Cerebellar nuclear complex (tissue), 1 donor: ENCODE data around the gene RIPK4.

ENCODE experiments used
- DNase-seq, 2 experiments: peaks; one replicate each; lab custom pipeline; 2025; lab: John Stamatoyannopoulos, UW

Gene RIPK4

DNA sequence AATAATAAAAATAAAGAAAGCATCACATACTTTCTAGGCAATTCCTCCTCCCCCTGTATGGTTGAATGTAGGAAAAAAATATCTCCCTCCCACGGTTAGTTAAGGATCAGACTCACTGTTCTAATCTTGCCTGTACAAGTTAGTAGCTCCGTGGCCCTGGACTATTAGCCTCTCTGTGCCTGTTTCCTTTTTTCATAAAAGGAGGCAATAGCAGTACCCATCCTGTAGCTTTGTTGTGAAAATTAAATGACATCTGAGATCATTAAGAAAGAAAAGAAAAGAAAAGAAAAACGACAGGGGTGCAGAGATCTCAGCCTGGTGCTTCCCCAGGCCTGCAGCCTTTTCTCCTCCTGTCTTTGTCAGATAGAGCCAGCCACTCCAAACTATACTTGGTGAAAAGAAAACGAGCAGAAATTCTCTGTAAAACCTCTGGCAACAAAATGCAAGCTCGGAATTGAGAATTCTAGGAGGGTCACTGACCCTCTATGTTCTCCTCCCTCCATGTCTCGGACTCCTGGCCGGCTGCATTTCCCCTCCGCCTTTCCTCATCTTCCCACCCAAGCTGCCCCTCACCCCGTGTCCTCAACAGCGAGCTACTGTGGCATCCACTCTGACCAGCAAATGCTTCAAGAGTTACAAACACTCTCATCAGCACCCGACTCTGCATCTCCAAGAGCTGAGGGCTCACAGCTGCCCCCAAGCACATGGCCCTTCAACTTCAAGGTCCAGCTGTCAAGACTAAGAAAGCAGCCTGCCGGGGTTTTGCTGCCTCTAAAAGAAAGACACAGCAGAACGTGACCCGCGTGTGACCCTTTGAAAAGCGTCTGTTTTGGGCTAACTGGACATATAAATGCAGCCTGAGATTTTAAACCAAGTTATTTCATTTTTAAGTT is 13.6 kb downstream of the RIPK4 start:
- DNase-seq: no peak

DNA sequence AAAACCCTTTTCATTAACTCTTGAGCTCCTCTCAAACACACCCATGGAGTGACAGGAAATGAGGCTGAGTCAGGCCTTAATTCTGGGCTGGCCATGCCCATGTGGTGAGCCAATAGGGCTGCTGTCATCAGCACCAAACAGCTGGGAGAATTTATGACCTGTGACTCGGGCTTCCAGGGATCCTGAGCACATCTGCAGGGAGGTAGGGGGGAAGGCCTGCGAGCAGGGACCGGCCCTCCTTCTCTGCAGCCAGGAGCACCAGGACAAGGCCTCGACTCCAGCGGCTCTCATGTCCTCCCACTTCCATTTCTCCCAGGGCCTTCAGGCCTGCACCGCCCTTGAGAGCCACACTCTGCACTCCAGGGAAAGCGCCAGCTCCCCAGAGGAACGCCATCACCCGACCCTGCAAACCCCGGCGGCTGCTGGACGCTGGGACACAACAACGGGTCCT is 14.6 kb downstream of the RIPK4 start:
- DNase-seq: no peak

DNA sequence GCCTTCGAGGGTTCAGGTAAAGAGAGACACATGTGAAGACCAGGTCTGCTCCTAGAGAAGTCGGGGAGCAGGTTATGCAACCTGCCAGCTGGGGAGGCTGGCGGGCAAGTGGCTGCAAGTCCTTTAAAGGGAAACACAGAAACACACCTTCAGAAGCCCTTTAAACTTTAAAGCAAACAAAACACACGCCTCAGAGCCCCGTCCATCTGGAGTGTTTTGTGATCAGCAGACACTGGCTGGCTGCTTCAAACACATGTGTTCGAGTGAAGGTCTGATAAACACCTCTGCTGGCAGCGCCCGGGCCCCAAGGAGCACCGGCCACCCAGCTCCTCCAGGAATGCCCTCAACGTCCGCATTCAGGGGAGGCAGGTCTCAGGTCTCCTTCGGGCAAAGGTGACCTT is 15.2 kb downstream of the RIPK4 start:
- no peak for DNase-seq

DNA sequence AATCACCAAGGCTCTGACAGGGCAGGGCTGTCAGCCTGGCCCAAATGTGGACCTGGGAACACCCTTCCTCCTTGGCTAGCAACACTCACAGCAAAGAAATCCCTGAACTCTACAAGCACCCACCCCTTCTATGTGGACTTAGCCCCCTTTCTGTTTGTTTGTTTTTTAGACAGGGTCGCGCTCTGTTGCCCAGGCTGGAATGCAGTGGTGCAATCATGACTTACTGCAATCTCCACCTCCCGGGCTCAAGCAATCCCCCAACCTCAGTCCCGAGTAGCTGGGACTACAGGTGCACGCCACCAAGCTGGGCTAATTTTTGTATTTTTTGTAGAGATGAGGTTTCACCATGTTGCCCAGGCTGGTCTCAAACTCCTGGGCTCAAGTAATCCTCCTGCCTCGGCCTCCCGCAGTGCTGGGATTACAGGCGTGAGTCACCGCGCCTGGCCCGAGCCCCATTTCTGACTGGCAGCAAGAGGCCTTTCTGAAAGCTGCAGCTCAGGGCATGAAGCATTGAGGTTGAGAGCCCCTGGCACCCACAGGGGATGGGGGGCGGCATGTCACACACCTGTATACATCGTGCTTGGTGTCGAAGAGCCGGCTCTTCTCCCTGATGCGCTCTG is 16.2 kb downstream of the RIPK4 start:
- no peak for DNase-seq

DNA sequence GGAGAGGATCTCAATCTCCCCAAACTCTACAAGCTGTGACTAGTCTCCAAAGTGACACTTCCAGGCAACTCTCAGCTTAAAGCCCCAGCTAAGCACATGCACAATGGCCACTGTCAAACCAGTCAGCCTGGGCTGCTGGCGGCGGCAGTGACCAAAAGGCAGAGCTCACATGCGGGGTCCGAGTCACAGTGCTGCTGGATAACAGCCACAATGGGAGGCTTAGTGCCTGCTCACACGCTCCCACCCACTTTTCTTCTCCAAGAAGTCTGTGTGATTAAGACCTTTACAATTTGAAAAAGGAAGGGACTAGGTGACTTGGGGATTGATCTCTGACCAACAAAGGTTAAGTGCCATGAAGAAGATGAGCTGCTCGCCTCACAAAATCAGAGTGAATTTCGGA is 16.8 kb downstream of the RIPK4 start:
- DNase-seq: no peak

DNA sequence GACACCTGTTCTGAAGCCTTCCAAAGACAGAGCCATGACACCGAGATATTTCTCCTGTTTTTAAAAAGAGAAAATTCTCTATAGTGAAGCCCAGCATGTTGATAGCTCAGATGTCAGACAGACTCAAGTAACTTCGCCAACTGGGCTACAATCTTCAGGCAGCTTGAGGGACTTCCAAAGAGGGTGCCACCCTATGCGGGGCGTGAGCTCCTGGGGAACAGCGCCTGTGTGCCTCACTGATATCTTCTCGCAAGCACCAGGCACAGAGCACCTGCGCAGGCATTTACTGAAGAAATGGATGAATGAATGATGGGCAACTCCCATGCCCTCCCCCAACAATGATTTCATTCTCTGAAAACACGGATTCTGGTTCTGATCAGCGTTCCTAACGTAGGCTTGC is 17.6 kb downstream of the RIPK4 start:
- no peak for DNase-seq

DNA sequence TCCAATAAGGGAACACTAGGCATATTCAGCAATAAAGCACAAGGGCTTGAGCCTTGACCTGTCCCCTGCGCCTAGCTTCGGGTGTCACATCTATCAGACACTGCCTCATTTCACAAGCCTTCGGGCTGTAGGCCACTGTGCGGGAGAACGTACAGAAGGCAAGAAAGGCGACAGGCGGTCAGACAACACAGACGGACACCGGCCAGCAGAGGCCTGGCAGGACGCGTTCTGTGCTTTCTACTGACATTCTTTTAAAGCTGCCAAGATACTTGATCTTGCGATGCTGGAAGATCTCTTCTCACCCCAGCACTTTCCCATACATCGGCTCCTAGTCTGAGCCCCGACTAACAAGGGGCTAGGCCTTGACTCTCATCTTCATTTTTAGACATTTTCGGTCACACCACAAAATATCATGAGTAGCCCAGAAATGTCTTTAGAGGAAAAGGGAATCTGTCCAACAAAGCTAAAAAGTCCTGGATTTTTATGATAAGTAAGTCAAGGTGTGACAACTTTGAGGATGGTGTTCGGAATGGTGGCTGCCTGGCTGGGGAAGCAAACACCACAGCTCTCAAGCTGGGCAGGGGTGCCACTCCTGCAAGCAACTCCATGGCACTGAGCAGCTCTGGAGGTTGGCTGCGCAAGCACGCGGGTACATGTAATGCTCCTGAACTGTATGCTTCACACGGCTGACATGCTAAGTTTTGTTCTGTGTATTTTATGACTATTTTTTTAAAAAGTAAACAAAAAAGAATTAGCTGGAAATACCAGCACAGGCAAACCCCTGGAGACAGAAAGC is 18.7 kb downstream of the RIPK4 start:
- no peak for DNase-seq

DNA sequence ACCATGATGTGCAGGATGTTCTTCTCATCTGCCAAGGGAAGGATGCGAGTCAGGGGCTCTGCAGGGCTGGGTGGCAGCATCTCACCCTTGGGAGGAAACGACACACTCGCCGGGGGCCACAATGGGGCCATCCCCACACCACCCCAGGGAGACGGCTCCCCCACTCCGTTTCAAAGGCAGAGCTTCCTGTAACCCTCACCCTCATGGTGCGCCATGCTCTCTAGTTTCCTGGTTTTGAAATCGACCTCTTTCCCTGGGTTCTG is 20.2 kb downstream of the RIPK4 start:
- DNase-seq: no peak

DNA sequence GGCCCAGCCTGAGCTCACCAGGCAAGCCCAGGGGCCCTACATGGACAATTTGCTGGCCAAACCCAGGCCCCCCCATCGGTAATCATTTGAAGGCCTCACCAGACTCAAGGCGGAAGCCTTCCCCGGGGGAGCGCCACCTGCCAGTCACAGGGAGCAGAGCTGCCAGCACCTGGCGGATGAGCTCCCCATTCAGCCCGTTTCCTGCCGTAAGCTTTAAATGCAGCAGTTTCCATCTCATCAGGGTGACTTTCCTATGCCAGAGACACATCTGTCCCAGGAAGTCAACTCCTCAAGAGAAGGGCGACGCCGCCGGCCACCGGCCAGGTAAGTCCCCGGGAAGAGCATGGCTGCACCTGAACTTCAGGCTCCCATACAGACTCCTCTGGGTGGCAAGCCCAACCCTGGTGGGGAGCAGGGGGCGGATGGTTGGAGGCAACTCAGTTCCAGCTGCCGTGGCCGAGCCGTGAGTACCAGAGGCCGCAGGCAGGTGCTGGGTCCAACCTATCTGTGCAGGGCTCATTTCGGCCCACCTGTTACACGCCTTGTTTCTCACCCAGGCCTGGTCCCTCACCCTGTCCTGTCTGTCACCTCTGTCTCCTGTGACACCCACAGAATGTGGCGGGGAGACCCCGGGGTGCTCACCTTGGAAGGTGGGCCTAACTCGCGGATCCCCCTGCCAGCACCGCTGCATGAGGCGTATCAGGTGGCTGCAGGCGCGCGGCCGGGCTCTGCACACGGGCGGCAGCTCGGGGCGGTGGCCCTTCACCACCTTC is 20.7 kb downstream of the RIPK4 start:
- DNase-seq: no peak

DNA sequence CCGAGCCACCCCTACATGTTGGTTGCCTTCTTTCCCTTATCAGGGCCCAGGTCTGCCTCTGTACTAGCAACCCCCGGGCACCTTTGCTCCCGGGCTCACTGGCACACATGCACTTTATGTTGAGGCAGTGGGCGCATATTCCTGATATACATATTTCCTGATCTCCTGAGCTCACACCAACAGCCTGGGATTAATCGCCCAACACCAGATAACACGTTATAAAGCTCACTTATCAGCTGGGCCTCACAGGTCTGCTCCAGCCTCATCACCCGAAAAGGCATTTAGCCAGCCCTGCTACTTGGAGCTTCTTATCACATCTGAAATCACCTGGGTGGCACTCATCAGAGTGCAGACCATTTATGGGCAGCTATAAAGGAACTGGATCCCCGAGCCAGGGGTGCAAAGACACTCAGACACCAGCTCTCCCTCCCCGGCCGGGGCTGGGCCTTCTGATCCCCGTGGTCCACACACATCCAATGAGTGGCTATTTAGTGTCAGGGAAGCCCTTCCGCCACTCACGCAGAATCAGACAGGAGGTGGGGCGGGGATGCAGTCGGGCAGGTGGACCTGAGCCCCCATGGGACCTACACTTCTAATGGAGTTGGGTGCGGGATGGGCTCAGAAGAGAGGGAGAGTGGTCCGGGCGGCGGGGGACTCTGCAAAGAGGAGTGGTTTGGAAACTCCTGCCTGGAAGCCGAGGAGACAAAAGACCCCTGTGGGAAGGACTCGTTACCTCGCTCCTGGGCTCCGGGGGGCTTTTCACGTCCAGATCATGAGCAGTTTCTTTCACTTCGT is 21.6 kb downstream of the RIPK4 start:
- DNase-seq: no peak

DNA sequence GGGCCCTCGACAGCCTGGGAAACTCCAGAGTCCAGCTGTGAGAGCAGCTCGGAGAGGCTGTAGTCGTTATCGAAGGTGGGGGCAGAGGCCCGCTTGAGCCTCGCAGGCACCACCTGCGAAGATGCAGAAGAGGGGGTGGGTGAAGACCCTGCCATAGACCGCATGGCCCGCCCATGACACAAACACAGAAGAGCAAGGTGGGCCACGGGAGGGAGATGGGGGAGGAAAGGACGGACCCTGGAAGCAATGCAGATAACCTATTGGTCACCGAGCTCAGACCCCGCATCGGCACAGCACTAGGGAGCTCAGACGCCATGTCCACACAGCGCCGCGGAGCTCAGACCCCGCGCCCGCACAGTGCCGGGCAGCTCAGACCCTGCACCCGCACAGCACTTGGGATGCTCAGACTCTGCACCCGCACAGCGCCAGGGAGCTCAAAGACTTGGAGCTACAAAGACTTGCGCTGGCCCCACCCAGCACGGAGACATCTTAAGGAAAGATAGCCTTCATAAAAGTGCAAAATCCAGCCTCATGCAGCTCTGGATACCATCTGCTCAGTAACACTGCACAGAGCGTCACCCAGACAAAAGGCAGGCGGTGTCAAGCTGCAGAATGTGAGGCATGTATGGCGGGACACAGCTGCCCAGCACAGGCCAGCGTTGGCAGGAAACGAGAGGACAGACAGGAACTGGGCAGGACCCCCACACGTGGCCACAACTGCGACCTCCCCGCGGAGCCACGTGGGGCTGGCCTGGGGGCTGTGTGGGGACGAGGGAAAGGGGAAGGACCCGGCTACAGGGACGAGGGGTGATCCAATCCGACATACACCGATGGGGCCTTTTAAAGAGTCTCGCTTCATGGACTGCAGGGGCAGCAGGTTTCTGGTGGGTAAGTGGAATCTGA is 22.6 kb downstream of the RIPK4 start:
- DNase-seq: no peak

DNA sequence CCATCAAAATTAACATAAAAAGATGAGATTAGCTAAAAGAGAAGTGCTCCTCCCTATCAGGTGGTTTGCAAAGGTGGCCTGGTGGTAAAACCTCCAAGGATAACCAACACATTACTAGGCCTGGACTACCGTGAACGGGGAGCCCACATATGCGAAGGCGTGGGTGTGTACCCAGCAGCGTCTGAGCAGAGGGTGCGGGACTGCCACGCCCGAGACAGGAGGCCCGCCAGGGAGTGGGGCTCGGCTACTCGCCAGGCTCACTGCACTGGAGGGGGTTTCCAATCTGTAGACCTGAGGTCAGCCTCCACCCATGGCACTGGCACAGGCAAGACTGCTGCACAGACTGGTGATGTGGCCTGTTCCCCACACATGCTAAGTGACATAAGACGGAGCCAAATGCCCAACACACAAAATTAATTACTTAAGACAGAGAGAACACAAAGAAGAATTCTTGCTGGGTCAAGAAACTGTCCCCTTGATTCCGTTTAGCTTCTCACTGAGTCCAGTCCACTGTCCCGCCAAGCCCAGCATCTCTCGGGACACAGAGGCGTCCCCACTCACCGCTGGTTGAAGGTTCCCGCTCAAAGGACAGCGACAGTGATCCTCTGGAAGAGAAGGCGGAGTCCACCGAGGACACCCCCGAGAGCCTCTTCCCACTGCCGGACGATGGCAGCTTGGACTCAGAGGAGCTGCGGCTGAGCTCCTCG is 23.4 kb downstream of the RIPK4 start:
- no peak for DNase-seq

DNA sequence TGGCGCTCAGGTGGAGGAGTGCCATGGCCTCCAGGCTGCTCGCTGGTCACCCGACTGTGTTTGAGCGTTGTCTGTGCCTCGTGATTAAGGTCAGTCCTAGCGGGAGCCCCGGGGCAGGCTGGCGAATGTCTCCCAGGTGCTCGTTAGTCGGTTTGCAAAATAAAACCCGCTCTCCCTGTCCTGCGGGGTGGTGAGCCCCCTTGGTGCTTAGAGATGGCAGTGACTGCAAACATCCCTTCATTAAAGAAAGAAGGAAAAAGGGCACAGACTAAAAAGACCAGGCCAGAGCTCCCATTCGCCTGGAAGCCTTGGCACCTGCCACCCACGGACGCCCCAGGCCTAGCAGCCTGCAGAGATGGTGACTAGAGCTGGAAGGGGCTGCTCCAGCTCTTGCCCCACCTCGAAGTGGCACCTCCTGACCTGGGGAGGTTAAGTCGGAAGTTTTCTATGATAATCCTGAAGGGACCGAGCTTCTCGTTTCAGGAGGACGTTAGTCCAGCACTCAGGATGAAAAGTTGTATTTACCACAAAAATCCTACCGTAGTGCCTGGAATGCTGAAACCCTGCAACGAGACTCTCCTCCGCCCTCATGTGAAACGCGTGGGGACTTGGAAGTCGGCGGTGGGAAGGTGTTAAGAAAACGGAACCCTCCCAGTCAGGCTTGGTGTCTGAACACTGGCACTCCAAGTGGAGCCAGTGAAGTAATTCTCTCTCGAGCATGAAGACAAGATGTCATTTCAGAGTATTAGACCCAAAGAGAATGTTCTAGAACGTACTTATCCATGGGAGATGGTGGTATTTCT is 24.6 kb downstream of the RIPK4 start:
- no peak for DNase-seq

DNA sequence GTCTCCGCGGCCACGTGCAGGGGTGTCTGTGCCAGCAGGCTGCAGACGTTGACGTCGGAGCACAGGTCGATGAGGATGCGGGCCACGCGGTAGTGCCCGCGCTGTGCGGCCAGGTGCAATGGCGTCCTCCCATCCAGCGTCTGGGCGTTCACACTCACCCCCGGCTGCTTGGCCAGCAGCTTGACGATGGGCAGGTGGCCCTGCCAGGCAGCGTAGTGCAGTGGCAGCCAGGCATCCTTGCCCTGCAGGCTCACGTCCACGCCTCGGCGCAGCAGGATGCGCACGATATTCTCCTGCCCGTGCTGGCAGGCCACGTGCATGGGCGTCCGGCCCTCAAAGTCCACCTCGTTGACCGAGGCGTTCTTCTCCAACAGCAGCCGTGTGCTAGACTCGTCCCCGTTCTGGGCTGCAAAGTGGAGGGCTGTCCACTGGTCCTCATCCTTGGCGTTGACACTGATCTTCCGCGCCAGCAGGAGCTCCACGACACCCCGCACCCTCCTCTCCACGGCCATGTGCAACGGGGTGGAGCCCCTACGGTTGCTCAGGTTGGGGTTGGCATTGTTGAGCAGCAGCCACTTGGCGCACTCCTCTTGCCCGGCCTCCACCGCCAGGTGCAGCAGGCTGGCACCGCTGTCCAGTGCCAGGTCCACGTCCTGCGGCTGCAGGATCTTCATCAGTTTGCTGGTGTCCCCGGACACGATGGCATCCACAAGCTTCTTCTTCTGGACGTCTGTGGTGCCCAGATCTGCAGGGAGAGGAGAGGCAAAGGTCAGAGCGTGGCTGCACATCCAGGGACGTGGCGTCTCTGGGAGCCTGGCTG is 25.4 kb downstream of the RIPK4 start:
- no peak for DNase-seq

DNA sequence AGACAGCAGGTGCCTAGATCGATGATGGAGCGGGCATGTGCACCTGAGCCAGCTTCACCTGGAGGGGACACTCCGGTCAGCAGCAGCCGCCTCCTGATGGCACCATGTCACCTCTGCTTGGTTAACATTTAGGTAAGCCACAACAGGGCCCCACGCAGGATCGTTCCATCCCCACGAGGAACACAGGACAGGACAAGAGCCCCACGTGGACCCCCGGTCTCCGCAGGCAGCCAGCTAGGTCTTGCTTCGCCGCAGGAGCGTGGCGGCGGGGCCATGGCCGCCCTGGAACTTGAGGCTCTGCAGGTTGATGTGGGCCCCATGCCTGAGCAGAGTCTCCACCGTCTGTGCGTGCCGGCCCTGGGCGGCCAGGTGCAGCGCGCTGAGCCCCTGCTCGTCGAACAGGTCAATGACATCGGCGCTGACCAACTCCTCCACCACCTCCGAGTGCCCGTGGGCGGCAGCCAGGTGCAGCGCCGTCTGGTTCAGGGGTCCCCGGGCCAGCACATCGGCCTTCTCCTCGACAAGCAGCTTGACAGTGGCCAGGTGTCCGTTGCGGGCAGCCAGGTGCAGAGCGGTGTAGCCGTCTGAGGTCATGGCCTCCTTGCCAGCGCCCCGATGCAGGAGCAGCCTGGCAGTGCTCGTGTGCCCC is 26.1 kb downstream of the RIPK4 start:
- DNase-seq: no peak

DNA sequence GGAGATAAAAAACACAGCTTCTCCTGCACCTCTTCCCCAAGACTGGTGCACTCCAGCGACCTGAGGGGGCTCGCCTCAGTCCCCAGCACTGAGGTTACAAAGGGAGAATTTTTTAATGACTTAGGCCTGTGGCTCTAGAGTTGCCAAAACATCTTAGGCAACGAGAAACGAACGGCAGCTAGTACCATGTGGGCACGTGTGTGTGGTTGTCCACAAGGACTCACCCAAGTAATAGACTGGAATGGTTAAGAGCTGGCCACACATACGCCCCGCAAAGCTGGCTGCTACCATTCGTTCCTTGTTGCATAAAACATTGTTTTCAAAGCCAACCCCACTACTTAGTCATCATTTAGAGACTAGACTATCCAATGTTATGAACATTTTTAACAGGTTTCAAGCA is 26.9 kb downstream of the RIPK4 start:
- DNase-seq: no peak

DNA sequence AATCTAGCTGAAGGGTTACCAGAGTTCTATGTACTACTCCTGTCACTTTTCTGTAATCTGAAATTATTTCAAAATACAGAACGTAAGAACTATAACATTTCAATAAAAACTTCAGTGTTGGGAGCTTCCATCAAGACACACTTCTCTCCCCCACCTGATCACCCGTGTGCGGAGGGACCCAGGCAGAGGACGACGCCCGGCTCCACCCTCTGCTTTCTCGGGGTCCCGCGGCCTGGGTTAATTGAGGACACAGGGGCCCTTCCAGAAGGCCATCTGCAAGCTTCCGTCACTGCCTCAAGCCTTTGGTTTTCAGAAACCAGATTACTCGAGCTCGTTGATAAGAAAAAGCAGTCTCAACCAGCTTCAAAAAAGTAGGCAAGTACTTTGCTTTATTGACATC is 27.8 kb downstream of the RIPK4 start:
- DNase-seq: no peak
